K562 (cell line): ENCODE data around the gene ZNF665. TPM values are rescaled to one million over a fixed set of nuclear protein-coding genes. Genes with fewer than 3 reads are reported as not detected.

Source experiments
- ARID1B ChIP-seq: fragments of 450-650 bp; IDR thresholded peaks from 2 replicates; pipeline ENCODE4 v1.6.1; 2016; ENCODE audit warnings: antibody characterized with exemption, mild to moderate bottlenecking, inconsistent platforms
- E2F8 ChIP-seq: fragments of 450-650 bp; IDR thresholded peaks from 2 replicates; pipeline ENCODE4 v1.7.1; 2018; ENCODE audit warnings: mild to moderate bottlenecking, low read depth; ENCODE audit not compliant: partially characterized antibody
- EGR1 ChIP-seq: fragments of 450-650 bp; conservative IDR thresholded peaks from 2 replicates; pipeline ENCODE4 v1.6.1; 2017; ENCODE audit warnings: mild to moderate bottlenecking
- GABPA ChIP-seq: fragments of 200-800 bp; sonication (Bioruptor generic); conservative IDR thresholded peaks from 2 replicates; pipeline ENCODE4 v1.6.1; 2016; ENCODE audit warnings: low read depth, missing genetic modification characterization, missing compliant biosample characterization
- MGA ChIP-seq: fragments of 450-650 bp; IDR thresholded peaks from 2 replicates; pipeline ENCODE4 v1.6.1; 2016; ENCODE audit warnings: mild to moderate bottlenecking, moderate library complexity
- NFATC3 ChIP-seq: fragments of 450-650 bp; IDR thresholded peaks from 2 replicates; pipeline ENCODE4 v1.6.1; 2017; ENCODE audit warnings: mild to moderate bottlenecking
- PHF20 ChIP-seq: fragments of 450-650 bp; IDR thresholded peaks from 2 replicates; pipeline ENCODE4 v1.6.1; 2018; ENCODE audit not compliant: partially characterized antibody
- RBM39 ChIP-seq: fragments of 200-400 bp; formaldehyde crosslinking; optimal IDR thresholded peaks from 2 replicates; pipeline ENCODE3; 2018; ENCODE audit warnings: low read depth, low read length
- RNF2 ChIP-seq: sonication (generic); IDR thresholded peaks from 2 replicates; pipeline ENCODE4 v1.6.1; 2016
- SMARCA4 ChIP-seq: fragments of 450-650 bp; IDR thresholded peaks from 2 replicates; pipeline ENCODE4 v1.6.1; 2016
- SMC3 ChIP-seq: conservative IDR thresholded peaks from 2 replicates; pipeline ENCODE4 v1.6.1; 2011; ENCODE audit warnings: low read depth, low read length, improper control_type of control experiment; ENCODE audit not compliant: insufficient read depth
- ZNF217 ChIP-seq: sonication (generic); formaldehyde crosslinking; IDR thresholded peaks from 2 replicates; pipeline ENCODE4 v1.8.0; 2022; ENCODE audit warnings: mild to moderate bottlenecking, missing genetic modification reagents
- ZNF347 ChIP-seq: fragments of 450-650 bp; formaldehyde crosslinking; IDR thresholded peaks from 2 replicates; pipeline ENCODE4 v1.4.0; 2020; ENCODE audit warnings: low read depth, mild to moderate bottlenecking, moderate library complexity
- ZNF444 ChIP-seq: fragments of 250-450 bp; sonication (Bioruptor Pico); IDR thresholded peaks from 2 replicates; pipeline ENCODE4 v1.4.0; 2020; ENCODE audit warnings: mild to moderate bottlenecking, moderate library complexity
- ZNF76 ChIP-seq: fragments of 250-450 bp; sonication (Bioruptor Pico); IDR thresholded peaks from 2 replicates; pipeline ENCODE4 v1.4.0; 2020; ENCODE audit warnings: mild to moderate bottlenecking, moderate library complexity, borderline replicate concordance
- polyA plus RNA-seq, 8 experiments: library from polyadenylated mRNA; depleted of rRNA in 4 of 8; stranded (reverse) in 5 of 8; unstranded in 3 of 8; fragments of >200 nt; fragmentation: Nextera tagmentation in 2 of 8; fragmentation: Illumina TruSeq in 1 of 8; extraction: Ambion mirVana in 2 of 8; extraction: Trizol in 1 of 8; gene quantifications; 2 replicates each; pipeline versions ENCODE4 v1.2.1 to v1.2.3, GENCODE V29; 2011 to 2014; ENCODE audit warnings: inconsistent platforms in 1 of 8, missing spikeins in 1 of 8
- total RNA-seq, 7 experiments: library from RNA; depleted of rRNA in 6 of 7; stranded (reverse); fragments of >200 nt in 6 of 7; fragmentation: Illumina TruSeq in 2 of 7; extraction: Trizol in 2 of 7; gene quantifications; 2 replicates each; pipeline versions ENCODE4 v1.2.1 to v1.2.3, GENCODE V29; 2011 to 2021; ENCODE audit warnings: low replicate concordance in 1 of 7

Gene ZNF665
- total and polyA plus RNA-seq, 9 of the 15 experiments (the other 6 are each of a cell fraction or from before 2014, with no cell fraction given) = 1.9 to 7.6 (median 2.8) TPM

- TF ChIP-seq ZNF76 (CRISPR knock-in tag) (no peak), ZNF444 (no peak), ZNF347 (no peak), E2F8 (no peak), NFATC3 (no peak), RBM39 (no peak), PHF20 (no peak), GABPA (tag) (0 out of 2 replicates have a peak, but pooled peaks have one; percentile 38), RNF2 (0 out of 2 replicates have a peak, but pooled peaks have one; percentile 24), SMC3 (no peak), ARID1B (no peak), SMARCA4 (no peak), ZNF217 (CRISPR knock-in tag) (no peak), EGR1 (no peak), MGA (peak; percentile 92)
These were observed 35.0 kb downstream of the ZNF665 start (continued) for GRCh38 chr19:53158119-53158656.
